GM12872 (cell line): ENCODE measurements around the gene HS3ST5.

Source experiments
- TF ChIP-seq, protein P1 (sequence below): IDR thresholded peaks from 3 replicates; pipeline ENCODE4 v1.5.1; 2011; ENCODE audit warnings: low read depth, mild to moderate bottlenecking, low read length, moderate library complexity; ENCODE audit not compliant: insufficient read depth

HS3ST5 gene

DNA sequence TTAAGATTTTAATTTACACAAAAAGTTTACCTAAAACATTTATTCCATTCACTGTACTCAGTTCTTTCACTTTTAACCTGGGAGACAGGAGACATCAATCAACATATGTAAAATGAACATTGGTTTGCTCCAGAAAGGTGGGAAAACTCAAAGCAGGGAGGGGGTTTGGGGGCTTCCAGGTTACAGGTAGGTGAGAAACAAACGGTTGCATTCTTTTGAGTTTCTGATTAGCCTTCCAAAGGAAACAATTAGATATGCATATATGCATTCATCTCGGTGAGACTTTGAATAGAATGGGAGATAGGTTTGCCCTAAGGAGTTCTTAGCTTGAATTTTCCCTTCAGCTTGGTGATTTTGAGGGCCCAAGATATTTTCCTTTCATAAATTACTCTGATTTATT lies 333.6 kb downstream of the HS3ST5 start:
- TF ChIP-seq, protein P1, sequence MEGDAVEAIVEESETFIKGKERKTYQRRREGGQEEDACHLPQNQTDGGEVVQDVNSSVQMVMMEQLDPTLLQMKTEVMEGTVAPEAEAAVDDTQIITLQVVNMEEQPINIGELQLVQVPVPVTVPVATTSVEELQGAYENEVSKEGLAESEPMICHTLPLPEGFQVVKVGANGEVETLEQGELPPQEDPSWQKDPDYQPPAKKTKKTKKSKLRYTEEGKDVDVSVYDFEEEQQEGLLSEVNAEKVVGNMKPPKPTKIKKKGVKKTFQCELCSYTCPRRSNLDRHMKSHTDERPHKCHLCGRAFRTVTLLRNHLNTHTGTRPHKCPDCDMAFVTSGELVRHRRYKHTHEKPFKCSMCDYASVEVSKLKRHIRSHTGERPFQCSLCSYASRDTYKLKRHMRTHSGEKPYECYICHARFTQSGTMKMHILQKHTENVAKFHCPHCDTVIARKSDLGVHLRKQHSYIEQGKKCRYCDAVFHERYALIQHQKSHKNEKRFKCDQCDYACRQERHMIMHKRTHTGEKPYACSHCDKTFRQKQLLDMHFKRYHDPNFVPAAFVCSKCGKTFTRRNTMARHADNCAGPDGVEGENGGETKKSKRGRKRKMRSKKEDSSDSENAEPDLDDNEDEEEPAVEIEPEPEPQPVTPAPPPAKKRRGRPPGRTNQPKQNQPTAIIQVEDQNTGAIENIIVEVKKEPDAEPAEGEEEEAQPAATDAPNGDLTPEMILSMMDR, result no peak

- TF ChIP-seq, protein P1, result no peak
These were observed 334.5 kb downstream of the HS3ST5 start for GRCh38 chr6:114008331-114008730.

GRCh38 chr6:114007516-114007915 lies 335.3 kb downstream of the HS3ST5 start:
- TF ChIP-seq, protein P1, result no peak
